Measurements from ENCODE around the gene ST14.
"Not testable (repeated sequence)": the region's sequence is repeated elsewhere in the genome, so short reads cannot be mapped to it uniquely, and the experiment has no call there.

Gene ST14

GRCh38 chr11:130243816-130244215 is 84.2 kb downstream of the ST14 start:
- DNase-seq, result no peak

- DNase-seq, result no peak
These were observed 85.3 kb downstream of the ST14 start for GRCh38 chr11:130244848-130245247.

- DNase-seq, result not testable (repeated sequence)
These were observed 85.8 kb downstream of the ST14 start for GRCh38 chr11:130245375-130245774.

- no peak for DNase-seq
These were observed 86.7 kb downstream of the ST14 start for GRCh38 chr11:130246270-130246669.

- no peak for DNase-seq
These were observed 87.2 kb downstream of the ST14 start for GRCh38 chr11:130246738-130247137.

- DNase-seq, result no peak
These were observed 87.7 kb downstream of the ST14 start for GRCh38 chr11:130247319-130247718.

- no peak for DNase-seq
These were observed 89.8 kb downstream of the ST14 start for GRCh38 chr11:130249371-130249770.

- not testable (repeated sequence) for DNase-seq
These were observed 90.3 kb downstream of the ST14 start for GRCh38 chr11:130249929-130250328.

- DNase-seq, result not testable (repeated sequence)
These were observed 92.2 kb downstream of the ST14 start for GRCh38 chr11:130251763-130252162.

Measured in DMS 273 treated with DMSO at 0.1 percent for 48 hours (cell line).